Kasumi-1 (cell line): ENCODE measurements around the gene PRAMEF5.
"Not testable (repeated sequence)": the region's sequence is repeated elsewhere in the genome, so short reads cannot be mapped to it uniquely, and the experiment has no call there.

Experiments
- DNase-seq, 2 experiments: peaks; one replicate each; lab custom pipeline; 2025; lab: John Stamatoyannopoulos, UW

The PRAMEF5 gene

DNA sequence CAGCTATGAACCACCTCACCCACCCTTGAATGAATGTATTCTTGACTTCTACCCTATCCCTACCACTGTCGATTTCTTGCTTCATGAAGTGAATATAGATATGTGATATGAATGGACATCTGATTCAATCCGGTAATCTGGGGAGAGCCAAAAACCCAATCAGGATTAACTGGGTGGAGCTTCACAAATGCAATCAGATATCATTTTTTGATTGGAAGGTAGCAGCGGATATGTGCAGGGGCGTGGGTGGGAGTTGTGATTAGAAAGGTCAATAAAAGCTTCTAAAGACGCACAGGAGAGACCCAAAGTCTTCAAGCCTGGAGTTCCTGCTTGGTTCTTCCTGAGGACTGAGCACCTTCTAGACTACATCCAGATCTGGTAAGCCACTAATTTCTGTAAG, at the start of gene PRAMEF5:
TSS of gene PRAMEF5 (plus strand) at position 301 of the 400 bp plus-strand sequence. CDS start 5,071 bp downstream, outside the sequence.
- DNase-seq = not testable (repeated sequence)

DNA sequence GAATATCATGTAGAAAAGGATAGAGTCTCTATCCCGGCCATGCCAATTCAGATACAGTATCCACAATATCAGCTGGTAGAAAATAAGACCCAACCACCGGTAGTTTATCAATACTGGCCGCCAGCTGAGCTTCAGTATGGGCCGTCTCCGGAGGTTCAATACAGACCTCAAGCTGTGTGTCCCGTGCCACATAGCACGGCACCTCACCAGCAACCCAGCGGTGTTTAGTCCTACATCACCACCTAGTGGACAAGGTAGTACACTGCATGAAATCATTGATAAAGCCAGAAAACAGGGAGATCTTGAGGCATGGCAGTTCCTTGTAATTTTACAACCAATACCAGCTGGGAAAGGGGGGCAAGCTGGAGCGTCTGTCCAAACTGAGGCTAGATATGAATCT, 45.3 kb upstream of the PRAMEF5 start:
- not testable (repeated sequence) for DNase-seq

DNA sequence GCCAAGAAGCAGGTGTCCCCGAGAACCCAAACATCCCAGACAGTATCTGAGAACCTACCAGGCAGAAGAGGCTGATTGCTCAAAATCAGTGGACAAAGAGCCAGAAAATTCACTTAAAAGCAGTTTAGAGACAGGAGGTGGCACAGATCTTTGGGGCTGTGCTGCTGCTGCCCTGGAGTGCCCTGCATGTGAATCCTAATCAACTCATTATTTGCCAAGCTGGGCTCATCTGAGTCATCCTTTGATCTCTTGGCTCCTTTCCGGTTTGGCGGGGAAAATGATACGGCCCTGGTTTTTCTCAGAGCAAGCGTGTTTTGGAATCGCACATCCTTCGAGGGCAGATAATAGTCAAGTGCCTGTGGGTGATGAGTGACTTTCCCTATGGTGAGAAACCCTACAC, 37.4 kb upstream of the PRAMEF5 start:
- not testable (repeated sequence) for DNase-seq

DNA sequence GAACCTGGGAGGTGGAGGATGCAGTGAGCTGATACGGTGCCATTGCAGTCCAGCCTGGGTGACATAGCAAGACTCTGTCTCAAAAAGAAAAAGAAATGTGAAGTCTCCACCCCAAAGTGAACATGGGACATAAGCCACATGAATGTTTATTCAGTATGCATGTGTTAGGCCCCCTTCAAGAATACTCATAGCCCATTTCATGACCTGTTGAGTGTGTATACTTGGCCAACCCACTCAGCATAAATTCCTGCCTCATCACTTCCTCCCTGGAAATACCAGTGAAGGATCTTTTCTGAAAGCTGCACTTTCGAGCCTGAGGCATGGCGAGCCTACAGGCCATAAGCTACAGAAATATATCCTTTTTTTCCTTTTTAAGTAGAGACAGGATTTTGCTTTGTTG, 34.8 kb upstream of the PRAMEF5 start:
- DNase-seq = not testable (repeated sequence)

DNA sequence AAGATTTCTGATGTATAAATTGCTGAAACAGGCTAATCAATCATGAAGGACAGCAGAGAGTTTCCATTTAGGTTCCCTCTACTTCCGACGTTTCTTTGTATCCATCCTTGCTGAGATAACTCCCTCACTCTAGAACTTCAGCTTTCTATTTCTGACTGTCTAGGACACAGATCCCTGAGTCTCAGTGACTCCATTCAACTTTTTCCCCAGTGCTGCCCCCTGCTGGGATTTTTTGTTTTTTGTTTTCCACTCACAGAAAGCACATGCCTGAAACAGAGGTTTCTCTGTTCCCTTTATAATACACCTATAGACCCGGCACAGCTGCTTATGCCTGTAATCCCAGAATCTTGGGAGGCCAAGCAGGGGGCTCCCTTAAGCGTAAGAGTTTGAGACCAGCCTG, 31.2 kb upstream of the PRAMEF5 start:
- not testable (repeated sequence) for DNase-seq

DNA sequence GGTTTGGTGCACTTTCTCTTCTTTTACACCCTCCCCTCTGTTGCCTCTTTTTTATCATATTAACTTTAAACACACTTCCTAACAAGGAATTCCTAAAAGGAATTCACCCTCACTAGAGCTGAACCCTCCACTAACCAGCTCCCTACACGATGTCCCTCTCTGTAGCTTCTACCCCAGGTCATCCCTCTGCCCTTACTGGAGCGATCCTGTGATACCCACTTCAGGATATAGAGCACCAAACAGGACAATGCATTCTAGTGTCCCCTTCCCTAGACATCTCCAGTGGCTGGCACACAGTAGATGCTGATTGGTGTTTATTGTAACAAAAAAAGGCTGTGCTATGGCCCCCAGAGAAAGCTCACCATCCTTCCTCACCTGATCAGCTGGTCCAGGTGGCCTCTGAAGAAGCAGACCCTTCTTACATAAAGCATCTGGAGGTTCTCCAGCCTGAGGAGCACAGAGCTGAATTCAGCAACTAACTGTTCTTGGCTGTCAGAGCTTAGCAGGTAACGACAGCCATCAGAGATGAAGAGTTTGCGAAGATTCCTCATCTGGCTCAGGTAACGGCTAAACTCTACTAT, 29.4 kb upstream of the PRAMEF5 start:
- no peak for DNase-seq

DNA sequence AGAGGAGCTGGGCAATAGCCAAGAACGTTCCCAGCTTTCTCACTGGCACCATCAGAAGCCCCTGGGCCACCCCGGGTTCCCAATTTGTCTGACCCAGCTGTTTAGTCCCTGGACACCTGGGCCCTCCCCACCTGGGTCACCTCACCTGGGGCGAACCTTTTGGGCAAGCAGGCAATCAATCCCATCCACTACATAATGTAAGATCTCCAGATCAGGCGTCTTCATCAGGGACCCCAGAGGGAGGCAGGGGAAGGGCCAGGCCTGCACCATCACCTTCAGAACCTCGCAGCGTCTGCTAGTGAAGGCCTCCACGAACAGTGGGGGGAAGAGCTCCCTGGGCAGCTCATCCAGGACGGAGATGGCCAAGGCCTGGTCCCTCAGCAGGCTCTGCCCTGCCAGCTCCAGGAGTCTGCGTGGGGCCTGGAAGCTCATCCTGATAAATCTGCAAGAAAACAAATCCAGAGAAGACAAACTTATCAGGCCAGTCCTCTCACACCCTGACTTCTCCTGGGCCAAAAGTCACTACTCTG, 28.3 kb upstream of the PRAMEF5 start, which contains the start of gene PRAMEF18:
TSS of gene PRAMEF18 (minus strand) at position 480 of the 530 bp plus-strand sequence. CDS start at position 432, 48 bp downstream.
- not testable (repeated sequence) for DNase-seq

DNA sequence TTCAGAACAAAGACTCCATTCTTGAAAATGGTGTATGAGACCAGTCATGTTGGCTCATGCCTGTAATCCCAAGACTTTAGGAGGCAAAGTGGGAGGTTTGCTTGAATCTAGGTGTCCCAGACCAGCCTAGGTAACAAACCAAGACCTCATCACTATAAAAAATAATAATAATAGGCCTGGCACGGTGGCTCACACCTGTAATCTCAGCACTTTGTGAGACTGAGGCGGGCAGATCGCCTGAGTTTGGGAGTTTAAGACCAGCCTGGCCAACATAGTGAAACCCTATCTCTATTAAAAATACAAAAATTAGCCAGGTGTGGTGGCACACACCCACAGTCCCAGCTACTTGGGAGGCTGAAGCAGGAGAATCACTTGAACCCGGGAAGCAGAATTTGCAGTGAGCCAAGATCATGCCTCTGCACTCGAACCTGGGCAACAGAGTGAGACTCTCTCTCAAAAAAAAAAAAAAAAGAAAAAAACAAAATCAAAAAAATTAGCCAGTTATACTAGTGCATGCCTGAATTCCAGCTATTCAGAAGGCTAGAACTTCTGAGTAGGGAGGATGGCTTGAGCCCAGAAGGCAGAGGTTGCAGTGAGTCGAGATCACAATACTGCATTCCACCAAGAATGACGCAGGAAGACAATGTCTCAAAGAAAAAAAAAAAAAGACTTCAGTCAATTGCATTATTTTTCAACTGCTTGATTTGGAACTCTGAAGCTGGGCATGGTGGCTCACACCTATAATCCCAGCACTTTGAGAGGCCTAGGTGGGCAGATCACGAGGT, 26.5 kb upstream of the PRAMEF5 start:
- DNase-seq = not testable (repeated sequence)

DNA sequence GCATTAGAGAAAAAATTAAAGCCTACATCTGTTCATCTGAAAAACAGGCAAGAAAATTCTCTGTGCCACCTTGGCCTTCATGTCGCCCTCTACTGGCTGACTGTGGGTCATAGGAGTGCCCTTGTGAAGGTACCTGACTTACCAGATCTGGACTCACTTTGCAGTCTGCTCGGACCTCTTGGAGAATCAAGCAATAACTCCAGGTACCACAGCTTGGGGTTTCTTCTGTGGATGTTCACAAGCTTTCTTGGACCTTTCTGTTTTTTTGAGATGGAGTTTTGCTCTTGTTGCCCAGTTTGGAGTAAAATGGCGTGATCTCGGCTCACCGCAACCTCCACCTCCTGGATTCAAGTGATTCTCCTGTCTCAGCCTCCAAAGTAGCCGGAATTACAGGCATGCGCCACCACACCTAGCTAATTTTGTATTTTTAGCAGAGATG, 25.6 kb upstream of the PRAMEF5 start:
- DNase-seq = peak in 1 of 2 experiments; percentile 25

DNA sequence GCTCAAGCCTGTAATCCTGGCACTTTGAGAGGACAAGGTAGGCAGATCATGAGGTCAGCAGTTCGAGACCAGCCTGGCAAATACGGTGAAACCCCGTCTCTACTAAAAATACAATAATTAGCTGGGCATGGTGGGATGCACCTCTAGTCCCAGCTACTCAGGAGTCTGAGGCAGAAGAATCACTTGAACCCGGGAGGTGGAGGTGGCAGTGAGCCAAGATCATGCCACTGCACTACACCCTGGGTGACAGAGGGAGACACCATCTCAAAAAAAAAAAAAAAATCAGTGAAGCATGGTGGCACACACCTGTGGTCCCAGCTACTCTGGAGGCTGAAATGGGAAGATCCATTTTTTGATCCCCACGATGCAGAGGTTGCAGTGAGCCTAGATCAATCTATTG, 23.9 kb upstream of the PRAMEF5 start:
- DNase-seq = not testable (repeated sequence)

DNA sequence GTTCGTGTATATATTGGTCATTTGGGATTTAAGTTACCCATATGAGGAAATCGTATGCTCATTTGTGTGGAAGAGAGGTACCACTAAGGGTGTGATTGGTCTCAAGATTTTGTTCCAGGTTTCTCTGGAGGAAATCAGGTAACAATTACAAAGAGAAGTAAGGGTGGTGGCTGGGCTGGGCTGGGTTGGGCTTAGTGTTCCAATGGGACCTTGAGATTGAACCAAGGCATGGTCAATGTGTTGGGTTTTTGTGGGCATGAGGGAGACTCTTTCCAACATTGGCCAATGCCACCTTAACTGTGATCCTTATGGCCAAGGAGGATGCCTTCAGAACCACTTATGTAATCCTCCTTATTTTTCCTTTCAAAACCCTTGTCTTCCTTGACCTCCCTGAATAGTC, 23.4 kb upstream of the PRAMEF5 start:
- DNase-seq = not testable (repeated sequence)

DNA sequence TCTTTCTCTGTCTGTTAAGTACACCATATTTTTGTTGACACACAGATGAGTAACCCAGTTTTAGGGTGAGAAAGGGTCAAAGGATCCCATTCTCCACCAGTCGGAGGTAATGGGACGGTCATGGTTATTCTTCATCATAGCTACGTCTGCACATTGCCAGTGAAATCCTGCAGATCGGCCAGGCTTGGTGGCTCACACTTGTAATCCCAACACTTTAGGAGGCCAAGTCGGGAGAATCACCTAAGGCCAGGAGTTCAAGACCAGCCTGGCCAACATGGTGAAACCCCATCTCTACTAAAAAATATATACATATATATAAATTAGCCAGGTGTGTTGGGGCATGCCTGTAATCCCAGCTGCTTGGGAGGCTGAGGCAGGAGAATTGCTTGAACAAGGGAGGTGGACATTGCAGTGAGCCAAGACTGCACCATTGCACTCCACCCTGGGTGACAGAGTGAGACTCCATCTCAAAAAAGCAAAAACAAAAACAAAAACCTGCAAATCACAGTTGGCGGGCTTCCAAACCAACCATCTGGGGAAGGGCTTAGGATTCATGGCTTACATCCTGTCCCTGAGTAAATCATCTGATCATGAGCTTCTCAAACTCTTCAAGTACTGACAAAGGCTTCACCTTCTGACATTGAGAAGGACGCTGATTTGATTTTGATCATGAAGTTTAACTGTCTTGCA, 22.8 kb upstream of the PRAMEF5 start:
- DNase-seq = not testable (repeated sequence)

DNA sequence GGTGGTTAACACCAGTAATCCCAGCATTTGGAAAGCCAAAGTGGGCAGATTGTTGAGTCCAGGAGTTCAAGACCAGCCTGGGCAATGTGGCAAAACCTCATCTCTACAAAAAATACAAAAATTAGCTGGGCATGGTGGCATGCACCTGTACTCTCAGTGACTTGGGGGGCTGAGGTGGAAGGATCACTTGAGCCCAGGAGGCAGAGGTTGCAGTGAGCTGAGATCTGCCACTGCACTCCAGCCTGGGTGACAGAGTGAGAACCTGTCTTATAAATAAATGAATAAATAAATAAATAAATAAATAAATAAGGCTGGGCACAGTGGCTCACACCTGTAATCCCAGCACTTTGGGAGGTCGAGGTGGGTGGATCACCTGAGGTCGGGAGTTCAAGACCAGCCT, 21.9 kb upstream of the PRAMEF5 start:
- DNase-seq = not testable (repeated sequence)

DNA sequence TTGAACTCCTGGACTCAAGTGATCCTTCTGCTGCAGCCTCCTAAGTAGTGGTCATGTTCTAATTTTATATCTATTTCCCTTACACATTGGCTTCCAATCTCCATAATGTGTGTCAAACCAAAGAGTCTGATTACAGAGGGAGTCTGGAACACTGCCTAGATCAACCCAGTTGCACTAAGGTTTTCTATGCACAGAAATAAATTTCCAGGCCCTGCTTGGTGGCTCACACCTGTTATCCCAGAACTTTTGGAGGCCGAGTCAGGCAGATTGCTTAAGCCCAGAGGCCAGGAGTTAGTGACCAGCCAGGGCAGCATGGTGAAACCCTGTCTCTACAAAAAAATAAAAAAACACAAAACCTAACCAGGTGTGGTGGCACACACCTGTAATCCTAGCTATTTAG, 19.9 kb upstream of the PRAMEF5 start:
- DNase-seq = not testable (repeated sequence)

DNA sequence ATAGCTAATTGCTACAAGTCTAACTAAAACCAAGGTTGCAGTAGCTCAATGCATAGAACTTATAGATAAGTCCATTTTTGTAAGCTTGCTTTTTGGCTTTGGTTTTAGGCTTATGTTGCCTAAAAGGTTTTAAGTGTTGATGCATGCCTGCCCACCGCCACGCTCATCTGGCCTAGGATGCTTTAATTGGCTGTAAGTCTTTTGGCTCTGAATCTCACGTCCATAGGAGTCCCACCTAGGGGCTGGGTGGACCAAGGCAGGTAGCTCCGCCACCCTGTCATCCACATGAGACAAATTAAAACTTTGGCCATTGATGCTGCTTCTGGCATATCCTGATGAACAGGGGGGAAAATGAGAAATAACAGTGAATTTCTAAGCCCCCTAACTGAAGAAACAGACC, 16.4 kb upstream of the PRAMEF5 start:
- not testable (repeated sequence) for DNase-seq

DNA sequence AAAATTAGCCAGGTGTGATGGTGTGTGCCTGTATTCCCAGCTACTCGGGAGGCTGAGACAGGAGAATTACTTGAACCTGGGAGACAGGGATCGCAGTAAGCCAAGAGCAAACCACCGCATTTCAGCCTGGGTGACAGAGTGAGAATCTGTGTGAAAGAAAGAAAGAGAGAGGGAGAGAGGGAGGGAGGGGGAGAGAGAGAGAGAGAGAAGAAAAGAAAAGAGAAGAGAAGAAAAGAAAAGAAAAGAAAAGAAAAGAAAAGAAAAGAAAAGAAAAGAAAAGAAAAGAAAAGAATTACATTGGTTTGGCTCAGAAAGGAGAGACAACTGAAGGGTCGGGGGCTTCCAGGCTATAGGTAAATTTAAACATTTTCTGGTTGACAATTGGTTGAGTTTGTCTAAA, 14.4 kb upstream of the PRAMEF5 start:
- not testable (repeated sequence) for DNase-seq

DNA sequence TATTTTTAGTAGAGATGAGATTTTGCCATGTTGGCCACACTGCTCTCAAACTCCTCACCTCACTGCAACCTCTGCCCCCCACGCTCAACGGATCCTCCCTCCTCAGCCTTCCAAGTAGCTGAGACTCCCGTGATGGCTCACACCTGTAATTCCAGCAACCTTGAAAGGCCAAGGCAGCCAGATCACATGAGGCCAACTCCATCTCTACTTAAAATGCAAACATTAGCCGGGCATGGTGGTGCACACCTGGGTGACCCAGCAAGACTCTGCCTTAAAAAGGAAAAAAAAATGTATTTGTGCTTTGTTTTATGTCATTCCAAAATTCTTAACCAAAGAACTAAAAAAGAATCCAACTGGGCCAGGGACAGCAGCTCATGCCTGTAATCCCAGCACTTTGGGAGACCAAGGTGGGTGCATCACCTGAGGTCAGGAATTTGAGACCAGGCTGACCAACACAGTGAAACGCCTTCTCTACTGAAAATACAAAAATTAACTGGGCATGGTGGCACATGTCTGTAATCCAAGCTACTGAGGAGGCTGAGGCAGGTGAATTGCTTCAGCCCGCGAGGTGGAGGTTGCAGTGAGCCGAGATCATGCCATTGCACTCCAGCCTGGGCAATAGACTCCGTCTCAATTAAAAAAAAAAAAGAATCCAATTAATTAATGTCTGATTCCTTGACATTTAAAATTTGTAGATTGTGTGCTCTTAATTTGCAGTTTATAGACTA, 10.3 kb upstream of the PRAMEF5 start:
- DNase-seq = not testable (repeated sequence)

DNA sequence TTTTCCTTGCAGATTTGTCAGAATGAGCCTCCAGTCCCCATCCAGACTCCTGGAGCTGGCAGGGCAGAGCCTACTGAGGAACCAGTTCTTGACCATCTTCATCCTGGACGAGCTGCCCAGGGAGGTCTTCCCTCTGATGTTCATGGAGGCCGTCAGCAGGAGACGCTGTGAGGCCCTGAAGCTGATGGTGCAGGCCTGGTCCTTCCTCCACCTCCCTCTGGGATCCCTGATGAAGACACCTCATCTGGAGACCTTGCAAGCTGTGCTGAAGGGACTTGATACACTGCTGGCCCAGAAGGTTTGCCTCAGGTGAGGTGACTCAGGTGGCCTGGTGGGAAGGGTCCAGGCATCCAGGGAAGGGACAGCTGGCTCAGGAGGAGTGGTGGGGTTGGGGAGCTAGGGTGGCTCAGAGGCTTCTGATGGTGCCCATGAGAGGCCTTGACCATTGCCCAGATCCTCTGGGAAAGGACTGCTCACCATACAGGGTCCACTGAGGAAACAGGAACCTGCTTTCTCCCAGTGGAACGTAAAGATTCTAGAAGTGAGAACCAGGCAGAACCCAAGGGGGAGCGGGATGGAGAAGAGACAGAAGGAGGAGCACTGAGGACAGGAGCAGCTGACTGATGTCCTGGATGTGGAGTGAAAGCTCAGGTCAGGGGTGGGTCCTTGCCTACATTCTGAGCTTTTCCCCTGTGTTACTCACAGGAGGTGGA, 8.0 kb upstream of the PRAMEF5 start:
- DNase-seq = not testable (repeated sequence)

DNA sequence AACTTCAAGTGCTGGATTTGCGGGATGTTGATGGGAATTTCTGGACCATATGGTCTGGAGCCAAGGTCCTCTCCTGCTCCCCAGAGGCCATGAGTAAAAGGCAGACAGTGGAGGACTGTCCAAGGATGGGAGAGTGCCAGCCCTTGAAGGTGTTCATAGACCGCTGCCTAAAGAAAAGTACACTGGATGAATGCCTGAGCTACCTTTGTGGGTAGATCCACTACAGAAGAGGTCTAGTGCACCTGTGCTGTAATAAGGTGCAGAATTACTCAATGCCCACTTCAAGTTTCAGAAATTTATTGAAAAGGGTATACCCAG, 7.5 kb upstream of the PRAMEF5 start:
- not testable (repeated sequence) for DNase-seq

DNA sequence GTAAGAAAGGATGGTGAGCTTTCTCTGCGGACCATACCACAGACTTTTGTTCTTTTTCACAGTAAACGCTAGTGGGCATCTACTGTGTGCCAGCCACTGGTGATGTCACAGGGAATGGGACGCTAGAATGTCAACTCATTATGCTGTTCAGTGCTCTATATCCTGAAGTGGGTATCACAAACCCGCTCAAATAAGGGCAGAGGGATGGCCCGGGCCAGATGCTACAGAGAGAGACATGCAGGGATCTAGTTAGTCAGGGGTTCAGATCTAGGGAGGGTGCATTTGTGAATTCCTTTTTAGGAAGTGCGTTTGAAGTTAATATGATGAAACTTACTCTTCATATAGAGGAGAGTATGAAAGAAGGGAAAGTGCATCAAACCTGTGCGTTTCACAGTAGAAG, 6.9 kb upstream of the PRAMEF5 start:
- not testable (repeated sequence) for DNase-seq

DNA sequence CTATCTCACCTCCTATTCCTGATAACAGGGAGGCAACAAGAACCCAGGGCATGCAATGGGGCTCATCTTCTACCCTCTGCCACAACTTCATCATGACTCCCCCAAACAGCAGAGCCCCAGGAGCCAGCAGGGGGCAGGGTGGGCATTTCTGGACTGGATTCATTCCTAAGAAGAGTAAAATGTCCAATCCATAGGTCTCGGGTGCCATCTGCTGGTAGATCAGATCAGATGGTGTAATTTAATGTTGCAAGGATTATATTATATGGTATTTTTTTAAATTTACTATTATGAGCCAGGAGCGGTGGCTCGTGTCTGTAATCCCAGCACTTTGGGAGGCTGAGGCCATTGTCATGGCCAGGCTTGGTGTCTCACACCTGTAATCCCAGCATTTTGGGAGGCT, 11.1 kb downstream of the PRAMEF5 start:
- DNase-seq = not testable (repeated sequence)
